ENCODE measurements around the gene PCNT.
"Not testable (repeated sequence)": the region's sequence is repeated elsewhere in the genome, so short reads cannot be mapped to it uniquely, and the experiment has no call there.

Gene PCNT

DNA sequence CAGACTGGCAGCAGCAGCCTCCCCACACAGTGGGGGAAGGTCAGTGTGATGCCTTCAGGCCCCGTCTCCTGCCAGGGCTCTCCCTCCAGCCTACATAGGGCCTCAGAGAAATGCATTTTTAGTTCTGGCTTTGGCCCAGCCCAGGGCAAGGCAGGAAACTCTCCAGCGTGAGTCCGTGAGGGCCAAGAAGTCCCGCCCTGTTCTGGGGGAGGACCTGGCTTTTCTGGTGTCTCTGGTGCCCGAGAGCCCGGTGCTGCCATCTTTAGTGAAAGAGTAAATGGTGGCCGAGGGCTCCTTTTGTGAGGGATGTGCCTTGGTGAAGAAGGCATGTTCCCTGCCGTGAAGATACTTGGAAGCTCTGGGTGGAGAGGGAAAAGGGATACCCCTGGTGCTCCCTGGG, 120.0 kb downstream of the PCNT start:
- peaks cover 7% of the 10 kb centered on the region for H3K9me3 Mint-ChIP-seq
- H3K4me3 Mint-ChIP-seq: no peak overlapping the region
- no peak for DNase-seq
- peak overlapping the region; percentile 67 for H3K27ac Mint-ChIP-seq
- peaks cover 92% of the 10 kb centered on the region for H3K36me3 Mint-ChIP-seq (ENCODE audit: low read depth)
- H3K27me3 Mint-ChIP-seq: no peaks in the 10 kb centered on the region
- peaks cover 7% of the 10 kb centered on the region for H3K4me1 Mint-ChIP-seq (ENCODE audit: low read depth)

GRCh38 chr21:46448108-46448507, 124.2 kb downstream of the PCNT start:
- Mint-ChIP-seq H3K4me3 (no peak overlapping the region), H3K27me3 (no peaks in the 10 kb centered on the region), H3K27ac (no peak overlapping the region), H3K36me3 (ENCODE audit: low read depth) (peaks cover 89% of the 10 kb centered on the region), H3K4me1 (ENCODE audit: low read depth) (peaks cover 9% of the 10 kb centered on the region), H3K9me3 (peaks cover 7% of the 10 kb centered on the region)
- no peak for DNase-seq

- H3K27me3 Mint-ChIP-seq, DNase-seq, H3K9me3 Mint-ChIP-seq, H3K4me3 Mint-ChIP-seq, H3K27ac Mint-ChIP-seq: not testable (repeated sequence)
- peaks cover 11% of the 10 kb centered on the region for H3K4me1 Mint-ChIP-seq (ENCODE audit: low read depth)
- peaks cover 89% of the 10 kb centered on the region for H3K36me3 Mint-ChIP-seq (ENCODE audit: low read depth)
Measured at GRCh38 chr21:46448855-46449254, 124.9 kb downstream of the PCNT start.

- DNase-seq: no peak
- Mint-ChIP-seq H3K4me1 (ENCODE audit: low read depth) (peaks cover 39% of the 10 kb centered on the region), H3K9me3 (peaks cover 7% of the 10 kb centered on the region), H3K4me3 (no peak overlapping the region), H3K36me3 (ENCODE audit: low read depth) (peaks cover 93% of the 10 kb centered on the region), H3K27me3 (no peaks in the 10 kb centered on the region), H3K27ac (no peak overlapping the region)
Measured at GRCh38 chr21:46452710-46453109, 128.8 kb downstream of the PCNT start.

GRCh38 chr21:46454142-46454541, 130.2 kb downstream of the PCNT start:
- DNase-seq: no peak
- Mint-ChIP-seq H3K9me3 (no peaks in the 10 kb centered on the region), H3K27ac (no peak overlapping the region), H3K4me1 (ENCODE audit: low read depth) (peaks cover 41% of the 10 kb centered on the region), H3K27me3 (no peaks in the 10 kb centered on the region), H3K36me3 (ENCODE audit: low read depth) (peaks cover 88% of the 10 kb centered on the region), H3K4me3 (no peak overlapping the region)

DNA sequence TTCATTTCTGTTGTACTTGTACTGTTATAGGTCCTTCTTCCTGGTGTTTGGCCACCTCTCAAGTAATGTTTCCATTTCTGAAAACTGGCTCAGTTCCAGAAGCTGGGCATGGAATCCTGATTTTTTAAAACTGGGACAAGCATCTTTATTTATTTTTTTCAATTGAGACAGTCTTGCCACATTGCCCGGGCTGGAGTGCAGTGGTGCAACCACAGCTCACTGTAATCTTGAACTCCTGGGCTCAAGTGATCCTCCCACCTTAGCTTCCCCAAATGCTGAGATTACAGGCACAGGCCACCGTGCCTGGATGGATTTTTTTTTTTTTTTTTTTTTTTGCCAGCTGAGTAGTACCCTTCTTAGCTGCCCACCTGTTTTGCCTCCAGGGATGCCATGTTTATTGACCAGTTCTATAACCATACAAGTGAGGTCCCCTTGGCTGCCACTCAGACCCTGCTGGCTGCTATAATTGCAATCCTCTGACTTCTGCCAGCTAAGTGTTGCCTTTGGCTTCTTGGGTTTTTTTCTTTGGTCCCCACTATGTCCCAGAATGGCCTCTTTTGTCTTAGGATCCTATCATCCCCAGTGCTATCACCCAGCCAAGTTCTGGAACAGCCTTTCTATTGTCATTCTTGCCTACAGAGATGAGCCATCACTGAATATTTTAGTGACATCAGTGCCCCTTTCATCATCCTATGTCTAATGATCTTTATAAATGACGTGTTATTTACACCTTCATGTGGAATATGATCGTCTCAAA, 130.9 kb downstream of the PCNT start:
- no peaks in the 10 kb centered on the region for H3K27me3 Mint-ChIP-seq
- DNase-seq: no peak
- peaks cover 43% of the 10 kb centered on the region for H3K4me1 Mint-ChIP-seq (ENCODE audit: low read depth)
- no peaks in the 10 kb centered on the region for H3K9me3 Mint-ChIP-seq
- H3K4me3 Mint-ChIP-seq: no peak overlapping the region
- peaks cover 83% of the 10 kb centered on the region for H3K36me3 Mint-ChIP-seq (ENCODE audit: low read depth)
- no peak overlapping the region for H3K27ac Mint-ChIP-seq

GRCh38 chr21:46455575-46456385, 131.8 kb downstream of the PCNT start:
- Mint-ChIP-seq H3K36me3 (ENCODE audit: low read depth) (peaks cover 76% of the 10 kb centered on the region), H3K4me1 (ENCODE audit: low read depth) (peaks cover 52% of the 10 kb centered on the region), H3K27me3 (no peaks in the 10 kb centered on the region), H3K27ac (peak overlapping the region; percentile 24), H3K4me3 (peak overlapping the region; percentile 93), H3K9me3 (no peaks in the 10 kb centered on the region)
- no peak for DNase-seq

GRCh38 chr21:46456750-46457149, 132.8 kb downstream of the PCNT start:
- Mint-ChIP-seq H3K27me3 (no peaks in the 10 kb centered on the region), H3K36me3 (ENCODE audit: low read depth) (peaks cover 66% of the 10 kb centered on the region)

GRCh38 chr21:46457801-46458314, 133.9 kb downstream of the PCNT start:
- no peaks in the 10 kb centered on the region for H3K27me3 Mint-ChIP-seq
- DNase-seq: no peak
- peaks cover 62% of the 10 kb centered on the region for H3K36me3 Mint-ChIP-seq (ENCODE audit: low read depth)
- peak overlapping the region; percentile 96 for H3K27ac Mint-ChIP-seq
- peak overlapping the region; percentile 93 for H3K4me3 Mint-ChIP-seq
- peaks cover 60% of the 10 kb centered on the region for H3K4me1 Mint-ChIP-seq (ENCODE audit: low read depth)
- no peaks in the 10 kb centered on the region for H3K9me3 Mint-ChIP-seq

More at GRCh38 chr21:46456750-46457149, 132.8 kb downstream of the PCNT start:
- H3K9me3 Mint-ChIP-seq: no peaks in the 10 kb centered on the region
- peak overlapping the region; percentile 27 for H3K27ac Mint-ChIP-seq
- no peak for DNase-seq
- H3K4me3 Mint-ChIP-seq: peak overlapping the region; percentile 93
- peaks cover 56% of the 10 kb centered on the region for H3K4me1 Mint-ChIP-seq (ENCODE audit: low read depth)

DNA sequence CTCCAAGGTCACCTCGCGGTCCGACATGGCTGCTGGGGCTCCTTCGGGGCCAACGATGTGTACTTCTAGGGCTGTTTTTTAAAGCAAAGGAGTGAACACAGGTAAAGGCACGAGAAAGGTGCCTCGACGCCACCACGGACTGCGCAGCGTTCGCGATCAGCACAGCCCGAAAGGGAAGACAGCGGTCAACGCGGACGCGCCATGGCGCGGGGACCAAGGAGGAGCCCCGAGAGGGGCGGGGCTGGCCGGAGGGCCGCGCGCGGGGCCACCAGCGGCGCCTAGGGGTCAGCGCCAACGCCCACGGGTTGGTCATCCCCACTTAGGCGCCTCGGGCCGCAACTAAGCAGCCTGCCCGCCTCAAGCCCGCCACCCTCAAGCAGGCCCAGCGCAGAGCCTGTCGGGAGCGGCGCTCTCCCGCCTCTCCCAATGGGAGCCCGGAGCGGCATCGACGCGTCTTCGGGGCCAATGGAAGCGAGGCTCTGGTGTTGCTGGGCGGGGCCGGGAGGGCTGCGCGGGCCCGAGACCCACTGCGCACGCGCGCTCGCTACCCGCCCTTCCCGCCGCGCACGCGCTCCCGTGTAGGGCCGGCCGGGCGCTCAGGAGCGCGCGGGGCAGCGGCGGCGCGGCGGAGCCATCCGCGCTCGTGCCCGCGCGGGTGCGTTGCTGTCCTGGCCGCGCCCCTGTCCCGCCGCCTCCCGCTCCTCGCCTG, 134.5 kb downstream of the PCNT start, which contains the start of gene DIP2A:
Gene DIP2A, plus strand, starts transcription at position 577 of the 709 bp plus-strand sequence. CDS start 241 bp downstream, outside the sequence.
- peak; percentile 94 for DNase-seq
- no peaks in the 10 kb centered on the region for H3K27me3 Mint-ChIP-seq
- peak within 1 kb of the TSS; percentile 96 for H3K27ac Mint-ChIP-seq
- peak within 1 kb of the TSS; percentile 93 for H3K4me3 Mint-ChIP-seq
- H3K9me3 Mint-ChIP-seq: no peaks in the 10 kb centered on the region
- peaks cover 62% of the 10 kb centered on the region for H3K36me3 Mint-ChIP-seq (ENCODE audit: low read depth)
- H3K4me1 Mint-ChIP-seq (ENCODE audit: low read depth): peaks cover 60% of the 10 kb centered on the region

- Mint-ChIP-seq H3K4me3 (peak overlapping the region; percentile 88), H3K27ac (peak overlapping the region; percentile 89), H3K27me3 (no peaks in the 10 kb centered on the region), H3K36me3 (ENCODE audit: low read depth) (peaks cover 58% of the 10 kb centered on the region), H3K4me1 (ENCODE audit: low read depth) (peaks cover 60% of the 10 kb centered on the region), H3K9me3 (no peaks in the 10 kb centered on the region)
- DNase-seq: no peak
Measured at GRCh38 chr21:46459024-46459355, 135.0 kb downstream of the PCNT start.

- peaks cover 58% of the 10 kb centered on the region for H3K36me3 Mint-ChIP-seq (ENCODE audit: low read depth)
Measured at GRCh38 chr21:46459356-46460112, 135.6 kb downstream of the PCNT start.

GRCh38 chr21:46461909-46462308, 138.0 kb downstream of the PCNT start:
- H3K4me1 Mint-ChIP-seq (ENCODE audit: low read depth): peaks cover 37% of the 10 kb centered on the region
- H3K27me3 Mint-ChIP-seq: no peaks in the 10 kb centered on the region
- no peaks in the 10 kb centered on the region for H3K9me3 Mint-ChIP-seq
- H3K36me3 Mint-ChIP-seq (ENCODE audit: low read depth): peaks cover 47% of the 10 kb centered on the region
- DNase-seq: no peak
- H3K4me3 Mint-ChIP-seq: no peak overlapping the region
- H3K27ac Mint-ChIP-seq: peak overlapping the region; percentile 10

More at GRCh38 chr21:46459356-46460112, 135.6 kb downstream of the PCNT start:
- Mint-ChIP-seq H3K4me3 (peak overlapping the region; percentile 88), H3K27ac (peak overlapping the region; percentile 91), H3K4me1 (ENCODE audit: low read depth) (peaks cover 57% of the 10 kb centered on the region), H3K27me3 (no peaks in the 10 kb centered on the region), H3K9me3 (no peaks in the 10 kb centered on the region)
- DNase-seq: peak; percentile 46

DNA sequence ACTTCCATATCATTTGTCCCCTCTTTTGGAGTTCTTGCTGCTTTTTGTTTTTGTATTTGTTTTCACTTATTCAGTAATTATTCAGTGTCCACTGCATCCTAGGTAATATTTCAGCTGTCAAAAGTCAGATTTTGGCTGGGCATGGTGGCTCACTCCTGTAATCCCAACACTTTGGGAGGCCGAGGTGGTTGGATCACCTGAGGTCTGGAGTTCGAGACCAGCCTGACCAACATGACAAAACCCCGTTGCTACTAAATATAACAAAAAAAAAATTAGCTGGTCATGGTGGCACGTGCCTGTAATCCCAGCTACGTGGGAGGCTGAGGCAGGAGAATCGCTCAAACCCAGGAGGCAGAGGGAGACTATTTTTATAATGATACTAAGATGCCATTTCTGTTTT, 141.2 kb downstream of the PCNT start:
- not testable (repeated sequence) for H3K27me3 Mint-ChIP-seq, H3K4me3 Mint-ChIP-seq, H3K9me3 Mint-ChIP-seq, H3K27ac Mint-ChIP-seq, DNase-seq
- Mint-ChIP-seq H3K36me3 (ENCODE audit: low read depth) (peaks cover 43% of the 10 kb centered on the region), H3K4me1 (ENCODE audit: low read depth) (peaks cover 28% of the 10 kb centered on the region)

Measured in activated T-cell treated with anti-CD3 and anti-CD28 coated beads, Interleukin-2, amount 50 U/mL, for 24 hours (primary cell).